ENCODE results near the gene PRIMA1.

PRIMA1 gene

GRCh38 chr14:93715279-93715927 is 72.9 kb downstream of the PRIMA1 start:
- H3K27ac ChIP-seq, result no peak overlapping the region
- no peak for DNase-seq (ENCODE audit: low read depth, low spot score)

- no peak overlapping the region for H3K27ac ChIP-seq
- DNase-seq (ENCODE audit: low read depth, low spot score), result no peak
These were observed 73.7 kb downstream of the PRIMA1 start for GRCh38 chr14:93714605-93715004.

GRCh38 chr14:93713726-93714405 is 74.4 kb downstream of the PRIMA1 start:
- DNase-seq (ENCODE audit: low read depth, low spot score), result no peak
- H3K27ac ChIP-seq, result no peak overlapping the region

GRCh38 chr14:93712838-93713724 is 75.2 kb downstream of the PRIMA1 start:
- DNase-seq (ENCODE audit: low read depth, low spot score), result no peak
- H3K27ac ChIP-seq, result no peak overlapping the region

GRCh38 chr14:93712079-93712837 is 76.0 kb downstream of the PRIMA1 start:
- no peak overlapping the region for H3K27ac ChIP-seq
- DNase-seq (ENCODE audit: low read depth, low spot score), result no peak

GRCh38 chr14:93709249-93709648 is 79.0 kb downstream of the PRIMA1 start:
- DNase-seq (ENCODE audit: low read depth, low spot score), result no peak

GRCh38 chr14:93708800-93709199 is 79.5 kb downstream of the PRIMA1 start:
- DNase-seq (ENCODE audit: low read depth, low spot score), result no peak
- H3K27ac ChIP-seq, result no peak overlapping the region

More at GRCh38 chr14:93709249-93709648, 79.0 kb downstream of the PRIMA1 start:
- H3K27ac ChIP-seq, result no peak overlapping the region

- H3K27ac ChIP-seq, result no peak overlapping the region
- DNase-seq (ENCODE audit: low read depth, low spot score), result no peak
These were observed 80.0 kb downstream of the PRIMA1 start for GRCh38 chr14:93708311-93708734.

GRCh38 chr14:93707475-93707874 is 80.8 kb downstream of the PRIMA1 start:
- no peak overlapping the region for H3K27ac ChIP-seq
- DNase-seq (ENCODE audit: low read depth, low spot score), result no peak

GRCh38 chr14:93706360-93706955 is 81.8 kb downstream of the PRIMA1 start:
- H3K27ac ChIP-seq, result no peak overlapping the region
- DNase-seq (ENCODE audit: low read depth, low spot score), result no peak

- H3K27ac ChIP-seq, result no peak overlapping the region
- no peak for DNase-seq (ENCODE audit: low read depth, low spot score)
These were observed 82.7 kb downstream of the PRIMA1 start for GRCh38 chr14:93705513-93706156.

GRCh38 chr14:93703941-93704340 is 84.3 kb downstream of the PRIMA1 start:
- no peak for DNase-seq (ENCODE audit: low read depth, low spot score)
- H3K27ac ChIP-seq, result no peak overlapping the region

GRCh38 chr14:93702946-93703345 is 85.3 kb downstream of the PRIMA1 start:
- H3K27ac ChIP-seq, result no peak overlapping the region
- no peak for DNase-seq (ENCODE audit: low read depth, low spot score)

GRCh38 chr14:93701562-93701961 is 86.7 kb downstream of the PRIMA1 start:
- DNase-seq (ENCODE audit: low read depth, low spot score), result no peak
- no peak overlapping the region for H3K27ac ChIP-seq

GRCh38 chr14:93700928-93701327 is 87.4 kb downstream of the PRIMA1 start:
- DNase-seq (ENCODE audit: low read depth, low spot score), result no peak
- no peak overlapping the region for H3K27ac ChIP-seq

GRCh38 chr14:93693914-93694313 is 94.4 kb downstream of the PRIMA1 start:
- H3K27ac ChIP-seq, result no peak overlapping the region
- no peak for DNase-seq (ENCODE audit: low read depth, low spot score)

GRCh38 chr14:93691042-93691780 is 97.1 kb downstream of the PRIMA1 start:
- DNase-seq (ENCODE audit: low read depth, low spot score), result no peak
- no peak overlapping the region for H3K27ac ChIP-seq

GRCh38 chr14:93690146-93690545 is 98.1 kb downstream of the PRIMA1 start:
- H3K27ac ChIP-seq, result no peak overlapping the region
- no peak for DNase-seq (ENCODE audit: low read depth, low spot score)

- no peak overlapping the region for H3K27ac ChIP-seq
- no peak for DNase-seq (ENCODE audit: low read depth, low spot score)
These were observed 99.5 kb downstream of the PRIMA1 start for GRCh38 chr14:93688820-93689219.

All from epithelial cell of prostate (primary cell).